Activated CD8-positive, alpha-beta memory T cell treated with anti-CD3 and anti-CD28 coated beads for 36 hours (primary cell): Measurements from ENCODE around the gene SSH2. TPM values are rescaled to one million over a fixed set of nuclear protein-coding genes. Genes with fewer than 3 reads are reported as not detected.

ENCODE experiments used
- CTCF ChIA-PET: fragments of 350-600 bp; sonication (Branson Sonifier 250); formaldehyde crosslinking; loops from one replicate; lab custom pipeline; 2021; ENCODE audit warnings: antibody characterized with exemption; lab: Charles Lee
- POLR2A ChIA-PET: fragments of 350-600 bp; sonication (Branson Sonifier 250); formaldehyde crosslinking; loops from one replicate; lab custom pipeline; 2021; ENCODE audit warnings: antibody characterized with exemption; lab: Charles Lee
- total RNA-seq, 2 experiments: library from RNA; stranded (reverse); gene quantifications; one replicate each; pipeline ENCODE4 v1.2.3, GENCODE V29; 2021

The SSH2 gene
- total RNA-seq, 2 experiments from 2014 or later: 26.5 to 27.3 TPM

DNA sequence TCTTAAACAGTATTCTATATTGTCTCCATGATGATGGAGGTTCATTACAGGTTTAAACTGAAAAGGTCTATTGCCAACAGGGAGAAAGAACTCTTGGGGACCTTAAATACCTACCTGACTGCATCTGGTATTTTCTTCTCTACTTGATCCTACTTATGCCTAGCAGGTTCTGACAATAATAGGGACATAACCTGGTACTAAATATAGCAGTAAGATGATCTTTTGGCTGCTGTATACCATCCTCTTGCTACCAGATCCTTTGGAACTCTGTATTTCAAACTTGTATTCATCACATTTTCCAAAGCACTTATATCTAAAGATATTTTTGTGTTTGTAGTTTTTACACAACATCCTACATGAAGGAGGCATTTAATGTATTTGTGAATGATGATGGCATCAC, 160.8 kb downstream of the SSH2 start:
- ChIA-PET CTCF (interaction anchor here (1.2 kb wide), 2 partner anchors 10 to 152 kb away, joined by 3 read pairs; no protein-coding TSS in a partner anchor), POLR2A (no interaction called here)

DNA sequence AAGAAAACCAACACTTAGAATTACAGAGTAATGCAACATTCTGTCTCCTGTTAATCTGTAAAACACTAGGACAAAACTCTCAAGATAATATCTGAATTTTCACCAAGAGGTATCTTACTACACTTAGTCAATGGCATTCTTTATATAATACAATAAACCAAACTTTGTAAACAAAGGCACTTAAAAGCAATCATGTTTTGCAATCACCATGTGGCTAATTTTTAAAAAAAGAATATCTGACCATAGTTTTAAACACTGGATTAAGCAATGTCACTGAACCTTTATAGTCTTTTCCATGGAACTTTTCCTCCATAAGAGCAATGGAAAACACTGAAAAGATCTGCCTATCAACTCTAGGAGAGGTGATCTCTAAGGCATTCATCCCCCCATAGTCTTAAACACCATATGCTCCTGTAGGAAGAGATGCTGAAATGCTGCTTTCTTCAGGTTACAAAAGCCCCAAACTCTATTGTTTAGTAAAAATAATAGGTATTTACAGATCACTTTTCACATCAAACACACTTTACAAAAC, 163.2 kb downstream of the SSH2 start:
- CTCF ChIA-PET: no interaction called here
- POLR2A ChIA-PET: interaction anchor here (0.5 kb wide), 1 partner anchor 30 kb away, joined by 3 read pairs; no protein-coding TSS in a partner anchor

DNA sequence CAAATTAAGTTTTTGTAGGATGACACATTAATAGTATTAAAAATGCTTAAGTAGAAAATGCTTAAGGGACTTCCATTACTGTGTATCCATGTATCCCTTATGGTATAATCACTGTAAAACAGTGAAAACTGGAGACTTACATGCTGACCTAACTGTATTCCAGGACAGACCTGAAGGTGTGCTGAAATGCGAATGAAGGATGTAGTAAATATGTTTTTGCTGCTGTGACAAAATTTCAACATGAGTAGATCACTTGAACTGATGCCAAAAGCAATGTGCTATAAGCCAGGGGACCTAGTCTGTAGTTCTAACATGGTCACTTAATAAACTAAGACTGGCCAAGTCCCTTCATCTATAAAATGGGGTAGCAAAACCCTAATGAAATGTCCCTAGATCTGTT, 165.3 kb downstream of the SSH2 start:
- POLR2A ChIA-PET: no interaction called here
- CTCF ChIA-PET: interaction anchor here (0.7 to 2.1 kb wide), 3 partner anchors 9 to 15 kb away, joined by 3 to 4 read pairs (median 4); no protein-coding TSS in a partner anchor

DNA sequence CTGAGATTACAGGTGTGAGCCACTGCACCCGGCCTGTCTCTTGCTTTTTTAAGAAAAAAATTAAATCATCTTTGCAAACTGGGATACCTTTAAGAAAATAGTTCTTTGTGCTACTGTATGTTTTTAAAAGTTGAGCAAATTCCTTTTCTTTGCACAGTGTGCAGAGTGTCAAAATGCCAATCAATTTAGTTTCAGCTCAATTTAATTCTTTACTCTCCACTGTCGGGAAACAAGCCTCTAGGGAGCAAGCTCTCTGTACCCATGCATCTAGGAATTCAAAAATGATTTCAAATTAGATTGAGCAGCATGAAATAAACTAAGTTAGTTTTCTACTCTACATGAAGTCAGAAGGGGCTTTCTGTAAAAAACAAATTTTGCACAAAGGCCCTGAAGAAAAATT, 165.8 kb downstream of the SSH2 start:
- ChIA-PET POLR2A (no interaction called here), CTCF (interaction anchor here (0.7 to 2.1 kb wide), 3 partner anchors 10 to 15 kb away, joined by 3 to 4 read pairs (median 4); no protein-coding TSS in a partner anchor)

DNA sequence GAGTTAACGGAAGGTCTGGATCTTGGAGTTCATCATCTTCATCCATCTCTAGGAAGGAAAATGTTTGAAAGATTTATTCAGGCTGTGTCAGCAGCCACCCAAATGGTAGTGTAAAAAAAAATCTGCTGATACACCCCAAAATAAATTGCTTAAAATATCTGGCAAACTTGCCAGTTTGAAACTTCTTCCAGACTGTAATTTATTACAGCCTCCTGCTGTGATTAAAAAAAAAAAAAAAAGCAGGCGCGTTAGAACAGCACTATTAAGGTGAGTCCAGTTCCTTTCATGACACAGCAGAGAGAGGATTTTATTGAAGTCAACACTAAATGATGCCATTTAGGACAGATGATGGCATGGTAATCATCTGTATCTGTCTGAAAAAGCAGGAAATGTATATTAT, 166.8 kb downstream of the SSH2 start:
- CTCF ChIA-PET: interaction anchor here (2.1 kb wide), 1 partner anchor 13 kb away, joined by 4 read pairs; no protein-coding TSS in a partner anchor
- POLR2A ChIA-PET: no interaction called here

DNA sequence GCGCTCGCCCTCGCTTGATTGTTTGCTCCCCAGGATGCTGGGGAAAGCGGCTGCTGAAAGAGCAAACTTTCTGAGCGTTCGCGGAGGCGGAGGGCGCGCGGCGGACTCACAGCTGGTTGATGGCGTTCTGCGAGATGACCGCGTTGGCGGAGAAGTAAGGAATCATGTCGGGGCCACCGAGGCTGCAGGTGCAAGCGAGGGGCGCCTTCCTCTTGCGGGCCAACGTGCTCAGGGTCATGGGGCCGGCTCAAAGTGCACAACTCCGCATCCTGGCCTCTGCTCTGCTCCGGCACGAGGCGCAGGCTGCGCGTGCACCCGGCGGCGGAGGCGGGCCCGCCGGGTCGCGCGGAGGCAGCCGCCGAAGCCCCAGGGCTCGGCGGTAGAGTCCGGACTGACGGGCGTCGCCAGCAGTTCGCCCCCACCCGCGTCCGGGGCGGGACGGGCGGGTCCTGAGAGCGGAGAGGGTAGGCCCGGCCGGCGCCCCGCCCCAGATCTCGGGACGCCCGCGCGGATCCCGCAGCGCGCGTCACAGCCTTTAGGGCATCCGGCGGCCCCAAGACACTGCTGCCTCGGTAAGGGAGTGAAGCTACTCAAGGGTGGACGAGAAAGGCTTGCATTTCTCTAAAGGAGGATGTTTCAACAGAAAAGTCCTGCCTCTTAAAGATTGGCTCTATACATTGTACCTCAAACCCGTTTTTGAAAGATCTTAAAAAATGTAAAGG, 168.8 kb downstream of the SSH2 start:
- CTCF ChIA-PET: interaction anchor here (0.9 to 2.2 kb wide), 8 partner anchors 54 to 170 kb away, joined by 3 to 10 read pairs (median 3); no protein-coding TSS in a partner anchor
- POLR2A ChIA-PET: interaction anchor here (0.6 to 3.2 kb wide), 9 partner anchors 26 to 611 kb away, joined by 3 to 20 read pairs (median 3); no protein-coding TSS in a partner anchor

DNA sequence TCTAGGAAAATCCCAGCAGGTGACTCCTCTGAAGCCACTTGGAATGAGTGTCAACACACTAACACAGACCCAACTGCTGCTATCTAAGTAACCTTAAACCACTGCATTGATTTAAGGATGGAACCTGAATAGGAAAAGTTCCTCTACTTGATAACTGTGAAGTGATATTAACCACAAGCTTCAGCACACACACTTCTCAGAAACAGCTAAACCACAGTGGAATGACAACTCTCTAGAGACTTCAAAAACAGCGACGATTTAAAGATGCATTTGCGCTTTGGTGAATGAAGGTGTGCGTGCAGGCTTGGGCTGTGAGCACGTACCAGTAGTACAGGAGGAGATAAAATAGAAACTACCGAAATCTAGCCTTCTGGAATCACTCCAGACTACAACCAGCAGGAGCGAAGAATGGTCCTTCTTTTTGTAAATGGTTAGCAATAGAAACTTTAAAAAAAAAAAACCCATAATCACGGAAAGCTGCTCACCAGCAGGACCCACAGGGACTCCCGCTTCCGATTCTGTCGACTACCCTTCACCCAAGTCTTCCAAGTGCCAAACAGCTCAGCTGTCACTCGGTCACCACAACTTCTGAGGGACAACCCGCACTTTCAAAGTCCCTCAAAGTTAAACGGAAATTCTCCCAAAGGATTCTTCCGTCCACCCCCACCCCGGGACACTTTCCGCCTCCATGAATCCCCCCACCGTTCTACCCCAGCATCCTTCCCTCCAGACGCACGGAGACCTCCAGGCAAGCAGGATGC, 169.6 kb downstream of the SSH2 start:
- POLR2A ChIA-PET: interaction anchor here (0.6 to 3.2 kb wide), 5 partner anchors 11 to 610 kb away, joined by 3 to 20 read pairs (median 3); no protein-coding TSS in a partner anchor
- CTCF ChIA-PET: interaction anchor here (1.0 to 2.2 kb wide), 7 partner anchors 56 to 170 kb away, joined by 3 to 10 read pairs (median 4); no protein-coding TSS in a partner anchor

DNA sequence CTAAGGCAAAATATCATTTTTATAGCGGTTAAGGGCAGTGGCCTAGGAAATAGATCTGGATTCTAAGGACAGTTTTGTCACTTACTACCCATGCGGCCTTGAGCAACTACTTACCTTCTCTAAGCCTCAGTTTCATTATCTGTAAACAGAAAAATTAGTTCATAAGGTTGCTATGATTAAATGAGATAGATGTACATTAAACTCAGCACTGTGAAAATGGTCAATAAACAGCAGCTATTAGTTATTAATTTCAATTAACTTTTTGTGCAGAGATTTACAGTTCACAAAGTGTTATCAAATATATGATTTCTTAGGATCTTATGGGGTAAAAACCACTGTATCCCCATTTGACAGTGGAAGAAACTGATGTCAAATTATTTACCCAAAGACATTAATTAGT, 171.8 kb downstream of the SSH2 start:
- ChIA-PET CTCF (interaction anchor here (2.4 kb wide), 1 partner anchor 119 kb away, joined by 8 read pairs; no protein-coding TSS in a partner anchor), POLR2A (no interaction called here)

DNA sequence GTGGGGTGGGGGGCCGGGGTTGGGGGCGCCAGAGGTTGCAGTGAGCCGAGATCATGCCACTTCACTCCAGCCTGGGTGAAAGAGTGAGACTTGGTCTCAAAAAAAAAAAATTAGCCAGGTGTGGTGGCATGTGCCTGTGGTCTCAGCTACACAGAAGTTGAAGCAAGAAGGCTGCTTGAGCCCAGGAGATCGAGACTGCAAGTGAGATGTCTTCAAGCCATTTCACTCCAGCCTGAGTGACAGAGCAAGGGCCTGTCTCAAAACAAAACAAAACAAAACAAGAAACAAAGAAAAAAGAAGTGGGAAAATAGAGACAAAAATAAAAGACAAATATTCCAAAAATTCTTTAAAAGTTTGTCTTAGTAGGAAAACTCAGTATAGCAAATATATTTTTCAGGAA, 172.2 kb downstream of the SSH2 start:
- CTCF ChIA-PET: interaction anchor here (2.4 kb wide), 1 partner anchor 119 kb away, joined by 8 read pairs; no protein-coding TSS in a partner anchor
- POLR2A ChIA-PET: no interaction called here

DNA sequence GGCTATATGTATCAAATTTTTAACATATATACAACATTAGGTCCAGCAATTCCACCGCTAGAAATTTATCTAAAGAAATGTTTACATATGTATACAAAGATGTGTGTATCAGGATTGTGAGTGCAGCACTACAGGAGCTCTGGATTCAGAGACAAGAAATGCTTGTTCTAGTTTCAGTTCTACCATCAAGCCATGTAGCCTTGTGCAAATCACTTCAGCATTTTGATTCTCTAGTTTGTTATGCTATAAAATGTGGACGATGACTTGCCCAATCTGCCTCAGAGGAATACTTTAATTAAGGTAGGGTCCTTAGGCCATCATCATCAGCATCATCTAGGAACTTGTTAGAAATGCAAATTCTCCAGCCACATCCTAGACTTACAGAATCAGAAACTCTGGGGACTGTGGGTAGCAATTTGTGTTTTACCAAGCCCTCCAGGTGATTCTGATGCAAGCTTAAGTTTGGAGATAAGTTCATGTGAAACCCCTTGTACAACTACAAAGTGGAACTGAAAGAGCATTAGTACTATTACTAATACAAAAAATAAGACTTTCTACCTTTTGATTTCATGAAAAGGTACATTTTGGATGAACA, 176.1 kb downstream of the SSH2 start:
- POLR2A ChIA-PET: interaction anchor here (0.6 kb wide), 1 partner anchor 19 kb away, joined by 3 read pairs; no protein-coding TSS in a partner anchor
- CTCF ChIA-PET: interaction anchor here (0.6 kb wide), 1 partner anchor 1157 kb away, joined by 4 read pairs; no protein-coding TSS in a partner anchor

DNA sequence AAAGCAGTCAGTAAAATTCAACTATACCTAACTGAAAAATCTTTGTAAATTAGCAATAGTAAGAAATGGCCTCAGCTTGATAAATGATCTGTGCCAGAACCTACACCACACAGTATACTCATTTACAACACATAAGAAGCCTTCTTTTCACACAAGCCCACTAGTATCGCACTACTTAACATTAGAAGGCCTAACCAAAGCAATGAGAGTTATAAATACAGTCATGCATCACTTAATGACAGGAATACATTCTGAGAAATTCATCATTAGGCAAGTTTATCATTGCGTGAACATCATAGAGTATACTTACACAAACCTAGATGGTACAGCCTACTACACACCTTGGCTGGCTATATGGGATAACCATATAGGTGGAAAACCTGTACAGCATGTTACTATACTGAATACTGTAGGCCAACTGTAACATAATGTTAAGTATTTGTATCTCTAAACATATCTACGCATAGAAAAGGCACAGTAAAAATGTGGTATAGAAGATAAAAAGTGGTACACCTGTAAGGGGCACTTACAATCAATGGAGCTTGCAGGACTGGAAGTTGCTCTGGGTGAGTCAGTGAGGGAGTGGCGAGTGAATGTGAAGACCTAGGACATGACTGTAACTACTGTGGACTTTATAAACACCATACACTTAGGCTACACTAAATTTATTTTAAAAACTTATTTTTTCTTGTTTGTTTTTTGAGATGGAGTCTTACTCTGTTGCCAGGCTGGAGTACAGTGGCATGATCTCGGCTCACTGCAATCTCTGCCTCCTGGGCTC, 180.8 kb downstream of the SSH2 start:
- ChIA-PET POLR2A (no interaction called here), CTCF (no interaction called here)

DNA sequence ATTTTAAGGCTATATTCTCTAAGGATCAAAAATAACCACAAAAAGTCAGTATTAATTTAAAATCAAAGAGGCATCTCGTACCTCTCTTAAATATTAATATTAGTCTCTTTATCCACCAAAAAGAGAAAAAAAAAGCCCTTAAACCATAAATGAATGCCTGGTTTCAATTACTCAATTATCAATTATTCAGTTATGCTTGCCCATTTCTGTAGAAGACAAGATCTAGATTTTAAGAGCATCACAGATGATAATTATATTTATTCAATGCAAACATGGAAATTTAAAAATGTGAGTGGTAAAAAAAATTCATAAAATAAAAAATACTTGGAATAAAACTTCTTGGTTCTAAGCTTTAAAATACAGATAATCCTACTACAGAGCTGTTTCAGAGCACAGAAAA, 181.6 kb downstream of the SSH2 start:
- ChIA-PET CTCF (no interaction called here), POLR2A (no interaction called here)

DNA sequence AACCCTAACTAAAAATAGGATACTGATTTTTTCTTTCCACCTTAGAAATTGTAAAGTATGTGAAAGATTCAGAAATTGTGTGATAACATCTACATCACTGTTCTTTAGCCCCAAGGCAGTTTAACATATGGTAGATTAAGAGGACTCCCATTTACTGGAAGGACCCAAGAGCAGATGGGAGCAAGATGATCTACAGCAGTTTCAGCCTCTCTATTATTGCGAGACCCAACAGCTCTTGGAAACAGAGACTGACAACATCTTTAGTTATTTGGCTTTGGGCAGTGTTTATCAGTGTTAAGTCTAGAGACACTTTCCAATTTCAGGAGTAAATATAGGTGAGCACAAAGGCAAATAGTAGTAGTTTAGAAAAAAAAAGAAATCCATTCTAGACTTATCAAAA, 182.4 kb downstream of the SSH2 start:
- ChIA-PET POLR2A (no interaction called here), CTCF (interaction anchor here (0.9 kb wide), 1 partner anchor 42 kb away, joined by 4 read pairs; no protein-coding TSS in a partner anchor)

DNA sequence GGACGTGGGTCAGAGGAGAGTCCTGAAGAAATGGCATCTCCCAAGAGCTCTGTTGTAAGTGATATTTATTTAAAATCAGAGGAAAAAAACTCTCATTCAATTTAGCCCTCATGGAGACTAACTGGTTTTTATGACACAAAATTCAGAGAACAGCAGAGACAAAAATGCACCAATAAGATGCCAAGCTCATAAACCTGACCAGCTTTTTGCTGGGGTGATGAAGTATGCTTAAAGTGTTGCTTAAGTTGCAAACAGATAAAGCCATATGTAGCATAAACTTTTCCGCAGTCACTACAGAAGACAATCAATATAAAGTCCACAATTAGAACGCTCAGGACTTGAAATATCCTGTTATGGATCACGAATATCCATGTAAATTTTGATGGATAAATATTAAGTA, 183.4 kb downstream of the SSH2 start:
- CTCF ChIA-PET: no interaction called here
- POLR2A ChIA-PET: interaction anchor here (0.5 kb wide), 1 partner anchor 84 kb away, joined by 5 read pairs; no protein-coding TSS in a partner anchor

DNA sequence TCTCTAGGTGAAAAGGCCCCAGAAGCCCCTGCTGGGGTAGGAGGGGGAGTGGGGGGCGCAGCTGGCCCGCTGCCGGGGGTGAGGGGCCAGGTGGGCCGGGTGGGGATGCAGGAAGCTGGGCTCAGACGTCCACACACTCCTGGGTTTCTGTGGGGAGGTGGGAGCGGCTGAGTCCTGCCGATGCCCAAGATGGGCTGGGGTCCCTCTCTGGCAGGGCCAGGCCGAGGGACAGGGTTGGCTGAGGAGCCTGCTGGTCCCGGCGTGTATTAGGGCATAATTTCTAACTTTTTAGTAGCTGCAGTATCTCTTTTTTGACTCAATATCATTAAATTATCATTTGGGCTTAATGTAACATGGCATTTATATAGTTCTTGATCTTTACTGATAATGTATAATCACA, 185.9 kb downstream of the SSH2 start:
- POLR2A ChIA-PET: interaction anchor here (0.6 kb wide), 2 partner anchors 17 to 36 kb away, joined by 3 read pairs; no protein-coding TSS in a partner anchor
- CTCF ChIA-PET: no interaction called here

DNA sequence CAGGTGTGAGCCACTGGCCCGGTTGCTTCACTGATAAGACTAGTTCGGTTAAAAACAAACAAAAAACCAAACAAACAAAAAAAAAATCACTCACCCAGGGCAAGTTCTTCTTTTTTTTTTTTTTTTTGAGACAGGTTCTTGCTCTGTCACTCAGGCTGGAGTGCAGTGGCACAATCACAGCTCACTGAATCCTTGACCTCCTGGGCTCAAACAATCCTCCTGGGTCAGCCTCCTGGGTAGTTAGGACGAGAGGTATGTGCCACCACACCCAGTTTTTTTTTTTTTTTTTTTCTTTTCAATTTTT, 187.9 kb downstream of the SSH2 start:
- CTCF ChIA-PET: interaction anchor here (0.7 to 1.1 kb wide), 2 partner anchors 13 to 587 kb away, joined by 3 read pairs; no protein-coding TSS in a partner anchor
- POLR2A ChIA-PET: interaction anchor here (0.7 kb wide), 2 partner anchors 33 to 37 kb away, joined by 6 to 12 read pairs; no protein-coding TSS in a partner anchor

DNA sequence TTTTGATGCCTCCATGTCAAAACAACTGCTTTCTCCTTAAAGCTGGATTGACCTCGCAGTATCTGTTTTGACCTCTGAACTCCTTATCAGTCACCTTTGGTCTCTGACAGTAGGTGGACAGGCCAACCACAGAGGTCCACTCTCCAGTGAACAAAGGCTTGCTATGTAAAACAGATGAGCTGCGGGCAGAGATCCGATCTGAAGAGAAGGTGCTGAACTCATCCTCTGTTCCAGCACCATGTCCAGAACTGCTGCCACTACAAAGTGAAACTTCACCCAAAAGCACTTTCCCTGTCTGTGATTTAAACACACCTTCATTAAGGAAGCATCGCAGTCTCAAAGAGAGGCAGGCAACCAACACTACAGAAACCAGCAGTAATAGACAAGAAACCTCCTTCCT, 190.0 kb downstream of the SSH2 start:
- ChIA-PET CTCF (no interaction called here), POLR2A (no interaction called here)

DNA sequence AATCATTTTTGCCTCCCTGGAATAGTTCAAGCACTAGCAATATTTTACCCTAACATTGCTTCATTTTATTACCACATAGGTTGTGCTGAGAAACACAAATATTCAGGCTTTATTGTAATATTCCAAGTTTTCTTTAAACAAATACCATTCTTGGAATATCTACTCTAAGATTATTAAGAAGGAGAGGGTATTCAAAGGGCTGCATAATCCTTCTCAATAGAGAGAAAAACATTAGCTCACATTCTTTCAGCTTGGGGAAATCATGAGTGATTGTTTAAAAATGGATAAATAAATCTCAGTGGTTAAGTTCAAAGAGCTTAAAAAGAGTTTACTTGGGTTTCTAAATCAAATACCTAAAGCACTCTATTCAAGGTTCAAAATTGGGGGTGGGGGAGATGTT, 195.4 kb downstream of the SSH2 start:
- CTCF ChIA-PET: interaction anchor here (0.8 kb wide), 1 partner anchor 45 kb away, joined by 3 read pairs; no protein-coding TSS in a partner anchor
- POLR2A ChIA-PET: interaction anchor here (0.6 kb wide), 1 partner anchor 20 kb away, joined by 3 read pairs; no protein-coding TSS in a partner anchor
